GM19468 (cell line): ENCODE data around the gene MMP17.

Experiments used
- ATAC-seq: cut with Tn5 transposase; IDR thresholded peaks from one replicate; pipeline ENCODE4 v1.9.1; 2021; ENCODE audit warnings: mild to moderate bottlenecking, moderate library complexity, moderate number of reproducible peaks; ENCODE audit not compliant: unreplicated experiment; ENCODE audit errors: extremely low read depth

The MMP17 gene

GRCh38 chr12:131829356-131829747 is 1.2 kb downstream of the MMP17 start:
- no peak for ATAC-seq

GRCh38 chr12:131829791-131830334 is 1.7 kb downstream of the MMP17 start:
- ATAC-seq: no peak

GRCh38 chr12:131830335-131830913 is 2.2 kb downstream of the MMP17 start:
- ATAC-seq: no peak

- no peak for ATAC-seq
Measured at GRCh38 chr12:131830914-131831571, 2.9 kb downstream of the MMP17 start.

- ATAC-seq: no peak
Measured at GRCh38 chr12:131831635-131832041, 3.4 kb downstream of the MMP17 start.

- ATAC-seq: no peak
Measured at GRCh38 chr12:131832321-131833231, 4.4 kb downstream of the MMP17 start.

GRCh38 chr12:131833288-131833895 is 5.2 kb downstream of the MMP17 start:
- ATAC-seq: no peak

- ATAC-seq: no peak
Measured at GRCh38 chr12:131833896-131834641, 5.9 kb downstream of the MMP17 start.

GRCh38 chr12:131834798-131835615 is 6.8 kb downstream of the MMP17 start:
- no peak for ATAC-seq

GRCh38 chr12:131835616-131836171 is 7.5 kb downstream of the MMP17 start:
- no peak for ATAC-seq

- no peak for ATAC-seq
Measured at GRCh38 chr12:131836193-131836592, 8.0 kb downstream of the MMP17 start.

GRCh38 chr12:131836714-131837397 is 8.7 kb downstream of the MMP17 start:
- no peak for ATAC-seq

- ATAC-seq: no peak
Measured at GRCh38 chr12:131840643-131841416, 12.6 kb downstream of the MMP17 start.

GRCh38 chr12:131841547-131841946 is 13.4 kb downstream of the MMP17 start:
- ATAC-seq: no peak

- ATAC-seq: no peak
Measured at GRCh38 chr12:131842169-131842568, 14.0 kb downstream of the MMP17 start.

GRCh38 chr12:131843527-131843926 is 15.3 kb downstream of the MMP17 start:
- ATAC-seq: no peak

GRCh38 chr12:131844140-131844539 is 15.9 kb downstream of the MMP17 start:
- ATAC-seq: no peak
